Stimulated activated CD4-positive, alpha-beta T cell treated with anti-CD3 and anti-CD28 coated beads, Interleukin-2, amount 100 ng/mL, for 48 hours (primary cell): ENCODE data around the gene TENM4.

Experiments used
- DNase-seq, 2 donors: peaks; one replicate each; pipeline ENCODE4 v3.0.0-alpha.2; 2020

TENM4 gene

DNA sequence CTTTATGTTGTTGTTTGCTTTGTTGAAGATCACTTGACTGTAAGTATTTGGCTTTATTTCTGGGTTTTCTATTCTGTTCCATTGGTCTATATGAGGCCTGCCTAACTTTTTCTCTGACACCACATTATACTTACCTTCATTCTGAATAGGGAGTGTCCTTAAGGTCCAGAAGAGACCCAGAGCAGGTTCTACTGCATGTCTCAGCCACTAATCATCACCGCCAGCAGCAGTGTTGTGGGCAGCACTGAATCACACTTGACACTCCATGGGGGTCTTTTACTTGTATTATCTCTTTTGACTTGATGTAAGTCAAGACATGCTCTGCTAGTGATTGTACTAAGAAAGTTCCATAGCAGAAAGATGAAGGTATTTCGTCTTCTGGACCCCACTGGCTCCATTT lies 274.9 kb downstream of the TENM4 start:
- no peak for DNase-seq

DNA sequence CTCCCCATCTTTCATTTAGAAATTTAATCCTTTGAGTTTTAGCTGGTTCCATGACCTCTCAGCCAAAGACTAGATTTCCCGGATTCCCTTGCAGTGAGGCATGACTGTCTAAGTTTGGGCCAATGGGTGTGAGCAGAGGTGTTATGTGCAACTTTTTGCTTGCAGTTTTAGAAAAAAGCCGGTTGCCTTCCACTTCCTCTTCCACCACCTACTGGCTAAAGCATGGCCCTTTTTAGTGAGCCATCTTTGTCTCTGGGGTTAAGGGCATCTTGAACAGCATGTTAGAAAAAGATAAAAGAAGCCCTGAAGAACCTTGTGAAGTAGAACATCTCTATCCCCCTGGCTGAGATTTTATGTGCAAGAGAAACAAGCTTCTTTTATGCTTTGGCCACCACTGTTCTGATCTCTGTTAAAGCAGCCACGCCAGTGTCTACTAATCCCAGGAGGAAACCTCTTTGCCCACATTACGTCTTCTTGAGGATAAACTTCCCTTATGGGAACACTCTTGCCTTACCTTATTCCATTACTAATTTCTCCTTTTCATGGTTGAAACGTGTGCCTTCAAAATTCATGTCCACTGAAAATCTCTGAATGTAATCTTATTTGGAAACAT lies 279.9 kb downstream of the TENM4 start:
- no peak for DNase-seq

DNA sequence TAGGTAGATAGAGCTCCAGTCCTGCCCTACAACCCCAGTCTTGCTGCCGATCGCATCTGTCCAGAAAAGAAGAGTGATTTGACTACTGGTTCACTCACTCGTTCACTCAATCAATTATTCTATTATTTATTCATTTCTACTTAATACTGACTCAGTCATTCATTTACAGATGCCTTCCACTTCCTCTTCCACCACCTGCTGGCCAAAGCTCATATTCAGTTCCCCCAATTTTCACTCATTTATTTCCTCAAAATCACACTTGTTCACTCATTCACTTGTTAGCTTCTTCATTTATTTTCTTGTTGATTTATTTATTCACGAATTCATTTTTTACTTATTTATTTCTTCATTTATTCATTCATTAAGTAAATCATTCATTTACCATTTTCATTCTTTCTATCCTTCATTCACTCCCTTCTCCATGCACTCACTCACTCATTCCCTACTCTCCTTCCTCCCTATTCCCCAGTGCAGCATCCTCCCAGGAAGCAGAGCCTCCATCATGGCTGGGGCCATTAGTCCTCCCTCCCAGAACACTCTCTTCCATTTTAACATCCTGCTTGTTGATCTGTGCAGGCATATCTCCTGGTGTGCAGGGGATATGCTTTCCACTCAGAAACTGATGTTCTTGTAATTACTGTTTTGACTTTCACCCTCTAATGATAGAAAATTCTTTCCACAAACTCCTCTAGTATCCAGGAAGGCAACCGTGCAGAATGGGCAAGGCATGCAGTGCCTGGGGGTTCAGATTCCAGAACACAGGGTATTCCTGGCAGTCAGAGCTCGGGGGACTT lies 281.0 kb downstream of the TENM4 start:
- DNase-seq = no peak

DNA sequence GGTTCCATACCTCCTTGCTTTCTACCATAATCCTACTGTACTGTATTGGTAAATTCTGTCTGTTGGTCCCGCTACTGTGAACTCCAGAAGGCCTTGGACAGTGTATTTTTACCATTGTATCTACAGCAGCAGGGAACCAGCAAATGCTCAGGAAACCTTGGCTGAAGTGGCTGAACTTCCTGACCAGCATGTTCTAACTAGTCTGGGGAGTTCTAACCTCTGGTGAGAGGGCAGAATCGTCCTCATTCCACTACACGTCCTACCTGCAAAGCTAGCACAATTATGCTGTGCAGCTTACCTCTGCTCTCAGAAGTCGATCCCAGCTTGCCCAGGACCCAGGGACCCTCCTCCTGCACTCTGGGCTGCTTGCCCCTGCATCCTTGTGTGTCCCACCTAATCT lies 283.1 kb downstream of the TENM4 start:
- no peak for DNase-seq

DNA sequence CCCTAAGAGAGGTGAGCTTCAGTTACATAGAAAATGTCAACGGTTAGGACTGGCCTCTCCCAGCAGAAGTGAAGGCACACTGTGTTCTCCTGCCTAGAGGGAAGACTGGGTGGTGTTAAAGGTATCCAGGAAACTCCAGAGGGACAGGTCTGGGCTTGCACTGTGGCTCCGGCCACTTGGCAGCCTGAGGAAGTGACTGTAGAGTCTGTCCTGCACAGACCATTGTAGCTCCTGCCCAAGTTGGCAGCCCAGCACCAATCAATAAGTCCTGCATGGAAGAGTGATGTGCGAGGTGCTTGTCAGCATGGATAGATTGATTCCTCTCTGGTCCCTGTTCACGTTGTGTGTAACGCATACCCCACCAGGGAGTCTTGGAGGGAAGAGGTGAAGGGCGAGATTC lies 284.8 kb downstream of the TENM4 start:
- no peak for DNase-seq

DNA sequence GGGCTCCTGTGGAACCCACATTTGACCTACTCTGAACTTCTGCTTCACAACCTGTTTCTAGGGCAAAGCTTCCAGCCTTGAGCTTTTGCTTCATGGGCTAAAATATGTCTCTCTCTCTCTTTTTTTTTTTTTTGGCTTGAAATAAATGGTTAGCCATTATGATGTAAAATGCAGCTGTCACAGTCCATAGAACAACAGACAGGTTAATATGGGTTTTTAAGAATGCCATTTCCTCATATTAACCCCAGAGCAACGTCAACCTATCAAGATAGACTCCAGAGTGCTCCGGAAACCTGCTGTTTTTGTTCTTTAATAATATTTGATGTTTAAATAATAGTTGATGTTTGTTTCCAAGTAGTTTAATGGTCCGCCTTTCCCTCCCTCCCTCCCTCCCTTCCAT lies 285.6 kb downstream of the TENM4 start:
- DNase-seq = no peak

DNA sequence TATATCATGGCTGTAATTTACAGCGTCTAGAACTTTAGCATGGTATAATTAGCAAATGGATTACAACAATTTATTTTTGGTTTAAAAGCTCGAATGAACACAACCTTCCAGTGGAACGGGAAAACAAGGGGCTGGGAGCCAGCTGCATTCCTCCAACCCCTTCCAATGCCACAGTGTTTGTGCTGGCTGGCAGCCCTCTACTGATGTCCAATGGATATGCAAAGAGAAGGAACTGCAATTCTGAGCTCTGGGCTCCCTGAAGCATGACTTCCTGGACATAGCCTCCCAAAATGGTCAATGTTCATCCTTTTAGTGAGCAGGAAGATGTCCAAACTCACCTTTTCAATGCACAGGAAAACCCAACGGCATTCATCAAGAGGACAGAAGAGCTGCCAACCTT lies 288.3 kb downstream of the TENM4 start:
- DNase-seq = no peak

DNA sequence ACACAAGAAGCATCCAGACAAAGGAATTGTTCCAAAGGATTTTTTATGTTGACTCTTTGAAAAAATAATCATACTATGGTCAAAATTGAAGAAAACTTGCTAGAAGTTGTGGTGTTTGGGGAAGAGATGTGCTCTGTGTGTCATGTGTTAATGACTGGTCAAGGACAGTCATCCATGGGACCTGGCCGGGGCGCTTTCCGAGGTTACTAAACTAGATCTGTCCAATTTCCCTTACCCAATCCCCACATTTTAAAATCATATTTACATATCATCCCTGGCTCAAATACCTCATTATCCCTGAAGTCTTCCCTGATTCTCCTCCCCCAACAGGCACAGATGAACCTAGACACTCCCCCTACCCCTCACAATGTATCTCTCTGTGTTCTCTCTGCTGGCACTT lies 289.4 kb downstream of the TENM4 start:
- DNase-seq = no peak

DNA sequence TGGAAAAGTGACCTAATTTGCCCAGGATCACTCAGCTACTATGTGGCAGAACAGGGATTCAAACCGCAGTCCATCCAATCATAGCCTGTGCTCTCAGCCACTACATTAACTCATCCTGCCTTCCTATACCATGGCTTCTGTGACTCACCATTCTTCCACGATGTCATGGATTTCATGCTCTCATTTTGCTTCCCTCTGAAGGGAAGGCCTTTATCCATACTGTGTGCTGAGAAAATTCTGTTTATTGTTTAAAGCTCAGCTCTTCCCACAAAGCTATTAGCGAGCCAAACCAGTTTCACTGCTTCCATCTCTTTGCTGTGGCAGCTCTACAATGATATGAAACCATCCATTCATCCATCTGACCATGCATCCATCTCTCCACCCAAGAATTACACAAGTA lies 289.9 kb downstream of the TENM4 start:
- DNase-seq = no peak

DNA sequence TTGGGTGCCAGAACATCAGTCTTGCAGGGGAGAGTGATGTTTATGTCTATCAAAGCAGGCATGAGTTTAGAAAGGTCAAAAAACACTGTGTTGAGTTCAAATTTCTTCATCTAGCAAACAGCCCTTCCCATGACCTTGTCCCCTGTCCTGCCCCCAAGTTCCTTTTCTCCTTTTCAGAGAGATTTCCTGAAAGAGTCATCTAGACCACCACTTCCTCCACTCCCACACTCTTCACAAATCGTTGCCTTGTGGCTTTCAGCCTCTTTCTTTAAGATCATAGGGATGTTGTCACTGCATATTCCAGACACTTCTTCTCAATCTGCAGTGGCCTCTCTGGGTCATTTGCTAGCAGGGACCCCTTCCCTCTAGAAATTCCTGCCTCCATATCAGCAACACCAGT lies 290.5 kb downstream of the TENM4 start:
- DNase-seq = no peak

DNA sequence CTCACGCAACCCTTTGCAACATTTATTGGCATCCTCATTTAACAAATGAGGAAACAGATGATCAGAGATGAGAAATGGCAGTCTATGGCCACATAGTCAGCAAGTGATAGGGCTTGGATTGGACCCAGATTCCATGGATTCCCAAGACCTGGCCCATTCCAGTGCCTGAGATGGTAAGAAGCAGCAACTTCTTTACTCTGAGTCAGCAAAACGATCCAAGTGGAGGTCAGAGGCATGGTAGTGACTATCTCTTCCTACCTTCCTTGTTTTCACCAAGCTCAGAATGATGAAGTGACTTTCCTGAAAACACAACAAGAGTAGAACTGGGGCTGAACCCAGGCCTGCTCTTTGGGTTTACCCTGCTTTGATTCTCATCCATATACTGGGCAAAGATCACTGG lies 293.1 kb downstream of the TENM4 start:
- no peak for DNase-seq

DNA sequence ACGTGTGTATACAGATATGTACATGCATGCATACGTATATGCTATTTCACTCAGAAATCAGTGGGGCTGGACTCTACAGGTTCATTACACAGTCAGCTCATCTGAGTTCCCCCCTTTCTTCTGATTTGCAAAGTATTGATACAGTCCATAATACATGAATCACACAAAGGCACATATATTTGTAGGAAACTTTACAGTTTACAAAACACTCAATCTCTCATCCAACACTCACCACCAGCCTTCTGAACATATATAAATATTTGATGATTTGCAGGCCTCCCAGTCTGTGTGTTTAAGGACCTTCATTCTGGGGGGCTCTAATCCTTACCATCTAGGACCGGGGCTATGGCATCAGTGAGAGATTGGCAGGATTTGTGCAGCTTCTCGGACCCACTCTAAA lies 293.8 kb downstream of the TENM4 start:
- DNase-seq = no peak

DNA sequence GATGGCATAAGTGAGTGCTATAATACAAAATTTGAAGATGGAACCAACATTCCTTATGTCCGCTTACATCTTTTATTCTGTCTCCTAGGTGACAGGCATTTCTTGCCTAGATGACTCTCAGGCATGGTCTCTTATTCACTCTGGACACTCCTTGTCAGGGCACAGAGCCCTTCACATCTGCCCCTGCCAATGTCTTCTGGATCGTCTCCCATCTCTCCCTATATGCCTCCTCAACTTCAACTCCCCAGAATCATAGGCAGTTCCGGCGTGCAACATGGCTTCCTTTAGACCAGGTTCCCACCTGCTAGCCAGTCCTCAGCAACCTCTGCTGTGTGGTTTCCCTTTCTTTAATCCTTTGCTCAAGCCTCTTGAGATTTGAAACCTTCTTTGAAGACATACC lies 300.9 kb downstream of the TENM4 start:
- DNase-seq = no peak

DNA sequence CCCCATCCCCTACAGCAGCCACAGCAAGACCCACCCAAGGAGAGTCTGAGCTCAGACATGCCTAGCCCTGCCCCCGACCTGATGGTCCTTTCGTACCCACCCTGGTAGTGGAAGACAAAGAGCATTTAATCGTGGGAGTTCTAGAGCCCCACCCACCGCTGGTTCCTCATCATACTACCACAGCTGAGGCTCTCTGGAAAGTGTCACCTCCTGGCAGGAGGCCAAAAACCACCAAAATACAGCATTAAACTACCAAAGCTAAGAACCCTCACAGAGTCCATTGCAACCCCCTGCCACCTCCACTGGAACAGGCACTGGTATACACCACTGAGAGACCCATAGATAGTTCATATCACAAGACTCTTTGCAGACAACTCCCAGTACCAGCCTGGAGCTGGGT lies 311.1 kb downstream of the TENM4 start:
- no peak for DNase-seq

DNA sequence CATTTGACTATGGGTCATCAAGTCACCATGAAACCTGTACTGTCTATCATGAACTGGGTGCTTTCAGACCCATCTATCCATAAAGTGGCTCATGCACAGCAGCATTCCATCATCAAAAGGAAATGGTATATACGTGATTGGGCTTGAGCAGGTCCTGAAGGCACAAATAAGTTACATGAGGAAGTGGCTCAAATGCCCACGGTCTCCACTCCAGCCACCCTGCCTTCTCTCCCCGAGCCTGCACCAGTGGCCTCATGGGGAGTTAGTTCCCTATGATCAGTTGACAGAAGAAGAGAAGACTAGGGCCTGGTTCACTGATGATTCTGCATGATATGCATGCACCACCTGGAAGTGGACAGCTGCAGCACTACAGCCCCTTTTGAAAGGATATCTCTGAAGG lies 312.5 kb downstream of the TENM4 start:
- no peak for DNase-seq

DNA sequence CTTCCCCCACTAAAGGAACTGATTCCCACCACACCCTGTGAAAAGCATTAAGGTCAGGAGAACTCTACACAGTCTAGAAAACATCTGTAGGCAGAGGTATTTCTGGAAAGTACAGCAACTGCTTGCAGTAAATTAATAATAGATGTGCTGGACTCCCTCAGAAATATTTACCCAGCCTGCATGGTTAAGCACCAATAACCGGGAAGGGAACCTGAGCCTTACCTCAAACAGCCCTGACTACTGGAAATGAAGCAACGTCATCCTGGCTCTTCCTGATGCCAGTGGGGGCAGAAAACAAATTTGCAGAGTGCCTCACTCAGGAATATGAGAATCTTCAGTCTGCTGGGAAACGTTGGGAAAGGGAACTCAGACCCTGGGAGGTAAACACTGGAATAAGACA lies 318.1 kb downstream of the TENM4 start:
- no peak for DNase-seq

DNA sequence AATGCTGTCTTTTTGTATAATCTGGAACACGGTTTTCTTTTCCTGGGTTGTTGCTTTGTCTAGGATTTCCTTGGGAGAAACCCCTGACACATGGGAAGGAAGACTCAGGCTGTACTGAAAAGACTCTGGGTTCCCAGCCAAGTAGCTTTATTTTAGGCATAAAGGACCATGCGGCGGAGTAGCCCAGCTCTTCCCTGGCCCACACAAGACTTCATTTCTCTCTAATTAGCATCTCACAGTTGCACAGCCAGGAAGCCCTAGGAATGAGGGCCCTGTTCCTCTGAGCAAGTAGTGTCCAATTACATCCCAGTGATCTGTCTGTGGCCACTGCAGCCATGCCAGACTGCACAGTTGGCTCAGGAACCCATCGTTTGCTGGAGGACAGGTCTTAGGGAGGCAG lies 319.5 kb downstream of the TENM4 start:
- no peak for DNase-seq

DNA sequence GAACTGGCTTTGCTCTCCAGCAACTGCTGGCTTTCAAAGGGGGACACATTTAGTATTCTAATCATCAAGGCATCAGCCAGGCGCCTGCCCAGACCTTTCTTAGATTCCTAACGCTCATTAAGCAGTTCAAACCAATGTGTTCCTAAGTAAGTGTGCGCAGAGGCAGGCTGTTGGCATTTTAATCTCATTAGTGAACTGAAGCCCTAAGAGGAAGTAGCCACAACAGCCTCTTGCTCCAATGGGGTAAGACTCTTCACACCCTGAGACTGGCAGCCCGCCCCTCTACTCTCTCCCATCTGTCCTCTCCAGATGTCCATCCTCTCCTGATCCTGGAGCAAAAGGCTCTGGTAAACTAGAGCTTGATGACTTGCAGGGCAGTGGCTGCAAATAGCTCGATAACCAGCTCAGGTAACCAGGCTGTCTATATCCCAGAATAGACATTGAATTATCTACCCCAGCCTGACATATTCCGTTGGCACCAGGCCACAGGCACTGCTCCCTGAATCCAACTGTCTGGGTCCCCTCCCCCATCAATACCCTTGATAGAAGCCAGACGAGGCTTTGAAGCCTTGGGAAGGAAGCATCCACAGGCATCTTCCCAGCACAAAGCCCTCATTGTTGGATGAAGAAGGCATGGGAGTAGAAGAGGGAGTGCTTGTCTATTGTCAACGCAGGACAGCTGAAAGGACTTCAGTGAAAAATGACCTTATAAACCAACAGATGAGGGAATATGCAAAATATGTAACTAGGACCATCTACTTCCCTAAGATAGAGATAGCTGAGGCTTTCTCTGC lies 321.1 kb downstream of the TENM4 start:
- no peak for DNase-seq

DNA sequence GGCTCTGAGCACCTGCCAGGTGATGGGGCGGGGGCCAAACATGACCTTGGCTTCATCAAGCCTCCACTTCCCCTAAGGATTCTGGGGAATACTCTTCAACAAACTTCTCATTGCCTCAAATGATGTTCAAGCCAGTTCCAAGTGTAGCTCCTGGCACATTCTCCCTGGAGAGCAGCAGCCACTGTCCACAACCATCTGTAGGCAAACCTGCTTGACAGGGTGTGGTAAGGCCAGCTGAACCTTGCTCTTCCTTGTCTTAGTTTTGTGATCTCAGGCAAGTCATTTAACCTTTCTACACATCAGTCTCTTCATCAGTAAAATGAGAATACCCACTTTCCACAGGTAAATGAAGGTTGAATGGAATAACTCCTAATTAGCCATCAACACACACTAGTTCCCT lies 323.3 kb downstream of the TENM4 start:
- DNase-seq = no peak

DNA sequence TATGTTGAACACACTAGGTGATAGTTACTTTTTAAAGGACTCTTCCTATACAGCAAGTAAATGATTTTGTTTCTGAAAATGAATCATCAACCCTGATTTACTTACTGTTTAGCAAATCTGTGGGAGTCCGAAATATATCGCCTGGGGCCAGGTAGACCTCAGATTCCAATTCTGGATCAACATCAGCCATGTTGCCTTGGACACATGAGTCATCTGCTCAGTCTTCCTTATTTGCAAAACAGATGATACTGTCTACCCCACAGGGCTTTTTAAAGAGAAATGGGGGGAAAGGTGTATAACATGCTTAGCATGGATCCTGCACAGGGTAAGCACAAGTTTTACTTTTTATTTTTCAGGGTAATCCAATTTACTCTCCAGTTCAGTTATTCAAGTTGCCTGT lies 324.2 kb downstream of the TENM4 start:
- no peak for DNase-seq

DNA sequence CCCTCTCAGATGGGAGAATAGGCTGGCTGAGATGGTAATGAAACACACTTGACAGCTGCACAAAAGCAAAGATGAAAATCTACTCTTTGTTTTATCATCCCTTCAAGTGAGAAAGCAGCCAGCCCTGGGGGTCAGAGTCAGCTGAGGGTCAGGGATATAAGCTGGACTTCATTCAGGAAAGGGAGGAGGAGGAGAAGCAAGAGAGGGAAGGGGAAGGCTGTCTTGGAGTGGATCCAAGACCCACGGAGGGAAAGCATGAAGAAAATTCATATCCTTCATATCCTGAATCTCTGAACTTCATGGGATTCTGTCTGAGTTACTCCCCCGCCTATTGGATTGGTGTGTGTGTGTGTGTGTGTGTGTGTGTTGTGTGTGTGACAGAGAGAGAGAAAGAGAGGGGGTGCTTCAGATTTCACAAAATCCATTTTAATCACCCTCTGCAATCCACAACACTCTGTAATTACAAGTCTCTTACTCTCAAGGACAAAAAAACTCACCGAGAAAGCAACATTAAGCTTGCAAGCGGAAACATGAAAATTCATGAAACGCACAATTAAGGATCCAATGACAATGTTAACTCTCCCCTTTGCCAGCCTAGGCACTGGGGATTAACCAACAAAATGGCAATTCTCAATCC lies 327.7 kb downstream of the TENM4 start:
- no peak for DNase-seq

DNA sequence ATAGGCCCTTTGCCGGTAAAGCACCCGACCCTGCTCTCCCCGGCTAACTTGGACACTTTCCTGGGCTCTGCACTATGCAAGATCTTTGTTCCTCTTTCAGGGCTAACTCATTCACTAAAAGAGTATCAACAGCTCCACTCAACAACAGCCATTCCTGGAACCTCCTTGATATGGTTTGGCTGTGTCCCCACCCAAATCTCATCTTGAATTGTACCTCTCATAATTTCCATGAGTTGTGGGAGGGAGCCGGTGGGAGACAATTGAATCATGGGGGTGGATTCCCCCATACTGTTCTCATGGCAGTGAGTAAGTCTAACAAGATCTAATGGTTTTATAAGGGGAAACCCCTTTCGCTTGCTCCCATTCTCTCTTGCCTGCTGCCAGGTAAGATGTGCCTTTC lies 330.0 kb downstream of the TENM4 start:
- DNase-seq = no peak

DNA sequence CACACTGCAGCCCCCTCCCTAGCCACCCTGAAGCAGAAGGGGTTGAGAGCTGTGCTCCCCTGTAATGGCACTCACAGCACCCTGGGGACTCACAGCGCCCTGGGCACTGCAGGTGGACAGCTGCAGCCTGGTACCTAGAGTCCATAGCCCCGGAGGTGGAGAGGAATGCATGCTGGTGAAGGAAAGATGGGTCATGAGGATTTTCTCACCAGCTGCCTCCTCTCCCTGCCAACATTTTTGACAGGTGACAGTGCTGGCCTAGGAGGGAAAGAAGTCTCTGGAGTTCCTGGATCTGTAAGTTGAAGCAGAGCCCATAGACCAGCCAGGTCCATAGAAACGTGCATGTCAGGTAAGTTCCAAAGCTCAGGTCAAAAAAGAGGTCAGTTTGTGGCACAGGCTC lies 330.5 kb downstream of the TENM4 start:
- DNase-seq = no peak

DNA sequence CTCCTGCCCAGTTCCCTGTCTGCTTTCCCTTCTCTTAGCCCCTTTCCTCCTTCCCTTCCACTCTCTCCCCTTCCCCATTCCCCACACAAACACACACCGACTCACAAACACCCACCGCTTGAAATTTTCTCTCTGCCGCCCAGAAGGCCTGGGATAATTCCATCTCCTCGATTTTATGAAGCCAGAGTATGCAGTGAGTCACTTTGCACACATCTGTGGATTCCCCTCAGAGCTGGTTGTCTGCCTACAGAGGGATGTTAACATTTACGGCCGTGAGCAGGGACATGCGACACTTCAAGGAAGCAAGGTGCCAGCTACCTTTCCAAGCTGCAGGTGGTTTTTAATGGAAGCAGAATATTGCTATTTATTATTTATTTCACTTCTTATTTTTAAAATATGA lies 332.0 kb downstream of the TENM4 start:
- no peak for DNase-seq
